Thyroid gland (tissue), 4 donors: Measurements from ENCODE around the gene REG4.
"Not testable (repeated sequence)": the region's sequence is repeated elsewhere in the genome, so short reads cannot be mapped to it uniquely, and the experiment has no call there.

Experiments used
- CTCF ChIP-seq, 6 experiments: fragments of 200-600 bp in 3 of 6; fragments of 450-650 bp in 3 of 6; sonication (generic) in 3 of 6; IDR thresholded peaks; one replicate each; pipeline ENCODE4 v1.5.1; 2016 to 2019; ENCODE audit warnings: antibody characterized with exemption in 6 of 6, mild to moderate bottlenecking in 2 of 6, inconsistent platforms in 1 of 6, moderate library complexity in 1 of 6
- POLR2A ChIP-seq, 2 donors: fragments of 450-650 bp; IDR thresholded peaks; one replicate each; pipeline ENCODE4 v1.6.1; 2017; ENCODE audit warnings: antibody characterized with exemption in 2 of 2, mild to moderate bottlenecking in 2 of 2, moderate library complexity in 1 of 2

- TF ChIP-seq CTCF, POLR2A (IDR thresholded peaks at IDR 0.05): not testable (repeated sequence)
Measured at GRCh38 chr1:119786046-119786445, 25.2 kb downstream of the REG4 start.
